Gastroesophageal sphincter (tissue), 3 donors: ENCODE results near the gene BEND2.

Source experiments
- CTCF ChIP-seq, 4 experiments: fragments of 200-600 bp in 2 of 4; fragments of 450-650 bp in 2 of 4; sonication (generic) in 1 of 4; IDR thresholded peaks; one replicate each; pipeline ENCODE4 v1.5.1; 2017 to 2019; ENCODE audit warnings: antibody characterized with exemption in 4 of 4, mild to moderate bottlenecking in 2 of 4, moderate library complexity in 2 of 4
- EP300 ChIP-seq: sonication (generic); formaldehyde crosslinking; IDR thresholded peaks from one replicate; pipeline ENCODE4 v1.6.1; 2017; ENCODE audit warnings: antibody characterized with exemption, mild to moderate bottlenecking

GRCh38 chrX:18174209-18174608 lies 46.5 kb downstream of the BEND2 start:
- TF ChIP-seq CTCF (IDR thresholded peaks at IDR 0.05) (no peak), EP300 (no peak)
